Measurements from ENCODE around the gene AANAT. TPM values are rescaled to one million over a fixed set of nuclear protein-coding genes. Genes with fewer than 3 reads are reported as not detected.

Gene AANAT
- not detected for total RNA-seq

GRCh38 chr17:76467366-76467765 is at the start of gene AANAT:
Gene AANAT (plus strand): TSS chr17:76467603. CDS start chr17:76468747, 1,144 bp downstream.

GRCh38 chr17:76452660-76453430 is 14.6 kb upstream of the AANAT start, which contains the start of gene UBE2O:
Gene UBE2O (minus strand): TSS chr17:76453152. CDS start chr17:76453141, 11 bp downstream.

GRCh38 chr17:76501018-76501826 is 33.8 kb downstream of the AANAT start, which contains the start of gene RHBDF2:
Gene RHBDF2 (minus strand): TSS chr17:76501423. CDS start chr17:76481524, 19,899 bp downstream.

Other genes starting within 250 kb of the AANAT start
- 37.6 TPM for gene RNF157, start 227.1 kb upstream of the AANAT start, total RNA-seq
- gene UBALD2, start 202.3 kb upstream of the AANAT start, total RNA-seq, result 6.3 TPM
- gene QRICH2, start 159.3 kb upstream of the AANAT start, total RNA-seq, result 16.6 TPM
- 86.7 TPM for gene PRPSAP1, start 113.7 kb upstream of the AANAT start, total RNA-seq
- gene SPHK1, start 83.0 kb upstream of the AANAT start, total RNA-seq, result 0.94 TPM
- gene UBE2O, start 14.5 kb upstream of the AANAT start, total RNA-seq, result 51.6 TPM
- gene RHBDF2, start 33.8 kb downstream of the AANAT start, total RNA-seq, result 2.5 TPM
- gene CYGB, start 70.1 kb downstream of the AANAT start, total RNA-seq, result 1.3 TPM
- 0.94 TPM for gene PRCD, start 72.4 kb downstream of the AANAT start, total RNA-seq
- gene ST6GALNAC2, start 118.3 kb downstream of the AANAT start, total RNA-seq, result not detected
- 3.1 TPM for gene ST6GALNAC1, start 176.2 kb downstream of the AANAT start, total RNA-seq
- gene MXRA7, start 243.4 kb downstream of the AANAT start, total RNA-seq, result 38.8 TPM

All from parietal lobe (tissue), 1 donor.